GM21367 (cell line): ENCODE measurements around the gene NUP98.
"Not testable (repeated sequence)": the region's sequence is repeated elsewhere in the genome, so short reads cannot be mapped to it uniquely, and the experiment has no call there.

Experiments used
- ATAC-seq: cut with Tn5 transposase; IDR thresholded peaks from one replicate; pipeline ENCODE4 v1.9.1; 2021; ENCODE audit not compliant: unreplicated experiment

The NUP98 gene

GRCh38 chr11:3802011-3802790, 4.8 kb upstream of the NUP98 start:
- ATAC-seq = no peak

DNA sequence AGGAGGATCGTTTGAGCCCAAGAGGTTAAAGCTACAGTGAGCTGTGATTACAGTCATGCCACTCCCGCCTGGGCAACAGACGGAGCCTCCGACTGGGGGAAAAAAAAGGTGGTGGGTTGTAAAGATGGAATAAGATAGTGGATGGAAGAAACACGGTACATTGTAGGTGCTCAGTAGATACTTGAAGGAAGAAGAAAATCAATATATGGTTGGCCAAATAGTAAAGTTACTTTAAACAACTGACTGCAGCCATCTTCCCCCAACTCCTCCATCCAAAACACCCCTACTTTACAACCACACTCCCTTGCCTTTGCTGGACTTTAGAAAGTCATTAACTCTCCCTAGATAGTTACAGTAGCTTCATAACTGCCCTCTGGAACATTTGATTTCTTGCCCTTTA, 2.5 kb upstream of the NUP98 start:
- ATAC-seq = no peak

DNA sequence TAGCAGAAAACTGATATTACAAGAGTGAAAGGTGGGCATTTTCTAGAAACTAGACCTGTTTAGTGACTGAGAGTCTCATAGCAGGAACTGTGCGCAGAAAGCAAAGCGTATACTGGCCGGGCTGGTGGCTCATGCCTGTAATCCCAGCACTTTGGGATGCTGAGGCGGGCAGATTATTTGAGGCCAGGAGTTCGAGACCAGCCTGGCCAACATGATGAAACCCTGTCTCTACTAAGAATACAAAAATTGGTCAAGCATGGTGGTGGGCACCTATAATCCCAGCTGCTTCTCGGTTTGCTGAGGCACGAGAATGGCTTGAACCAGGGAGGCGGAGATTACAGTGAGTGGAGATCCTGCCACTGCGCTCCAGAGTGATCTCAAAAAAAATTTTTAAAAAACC, 1.8 kb upstream of the NUP98 start:
- no peak for ATAC-seq

DNA sequence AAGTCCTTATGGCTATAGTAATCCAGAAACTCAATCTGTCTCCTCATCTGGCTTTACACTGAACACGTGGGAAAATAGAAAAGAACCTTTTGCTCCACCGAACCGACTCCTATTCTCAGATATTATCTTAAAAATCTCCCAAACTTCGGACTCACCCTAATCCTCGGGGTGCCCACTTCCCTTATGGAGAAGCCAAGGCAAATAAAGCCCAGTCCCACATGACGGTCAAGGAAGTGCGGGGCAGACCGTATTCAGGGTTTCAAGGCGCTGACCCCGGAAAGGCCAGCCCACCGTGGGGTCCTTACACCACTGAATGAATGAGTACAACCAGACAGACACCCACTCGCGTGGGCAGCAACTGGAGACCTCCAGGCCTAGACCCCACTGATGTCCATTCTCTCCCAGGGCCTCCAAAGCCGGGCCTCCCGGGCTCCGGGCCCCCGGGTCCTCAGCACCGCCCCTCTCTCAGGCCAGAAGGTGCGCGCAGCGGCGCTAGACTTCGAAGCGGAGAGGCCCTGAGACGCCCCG, 489 bp downstream of the NUP98 start:
- peak; percentile 29 for ATAC-seq

GRCh38 chr11:3796346-3796745, 1.0 kb downstream of the NUP98 start:
- no peak for ATAC-seq

DNA sequence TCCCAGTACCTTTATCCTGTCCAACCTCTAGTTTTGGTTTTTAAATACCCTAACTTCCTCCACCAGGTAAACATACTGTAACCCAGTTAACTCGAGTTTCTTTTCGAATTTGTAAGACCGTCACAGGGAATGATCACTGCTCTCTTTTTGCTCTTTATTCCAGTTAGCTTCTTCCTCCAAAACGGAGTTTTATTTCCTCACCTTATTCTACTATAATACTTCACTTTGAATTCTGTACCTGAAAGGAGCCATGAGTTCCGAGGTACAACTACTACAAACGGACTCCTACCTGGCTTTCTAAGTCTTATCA, 1.4 kb downstream of the NUP98 start:
- ATAC-seq = no peak

GRCh38 chr11:3795131-3796001, 2.0 kb downstream of the NUP98 start:
- no peak for ATAC-seq

DNA sequence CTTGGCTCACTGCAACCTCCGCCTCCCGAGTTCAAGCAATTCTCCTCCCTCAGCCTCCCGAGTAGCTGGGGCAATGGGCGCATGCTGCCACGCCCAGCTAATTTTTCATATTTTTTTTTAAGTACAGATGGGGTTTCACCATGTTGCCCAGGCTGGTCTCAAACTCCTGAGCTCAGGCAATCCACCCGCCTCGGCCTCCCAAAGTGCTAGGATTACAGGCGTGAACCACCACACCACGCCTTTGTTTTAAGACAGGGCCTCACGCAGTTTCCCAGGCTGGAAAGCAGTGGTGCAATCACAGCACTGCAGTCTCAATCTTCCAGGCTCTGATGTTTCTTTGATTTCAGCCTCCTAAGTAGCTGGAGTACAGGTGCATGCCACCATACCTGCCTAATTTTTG, 3.0 kb downstream of the NUP98 start:
- not testable (repeated sequence) for ATAC-seq

- no peak for ATAC-seq
Measured at GRCh38 chr11:3786781-3787428, 10.4 kb downstream of the NUP98 start.

DNA sequence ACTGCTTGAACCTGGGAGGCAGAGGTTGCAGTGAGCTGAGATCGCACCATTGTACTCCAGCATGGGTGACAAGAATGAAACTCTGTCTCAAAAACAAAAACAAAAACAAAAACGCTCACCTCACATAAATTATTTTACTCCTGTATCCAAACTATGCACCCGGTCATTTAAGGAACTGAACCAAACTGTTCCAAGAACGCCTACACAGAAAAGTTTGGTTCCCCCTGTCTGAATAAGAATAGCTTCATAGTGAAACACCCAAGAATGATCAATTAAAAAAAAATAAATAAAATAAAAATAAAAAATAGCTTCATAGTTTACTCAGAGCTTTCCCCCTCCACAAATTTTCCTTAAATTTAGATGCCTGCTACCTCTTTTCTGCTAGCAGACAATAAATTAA, 13.7 kb downstream of the NUP98 start:
- ATAC-seq = no peak

GRCh38 chr11:3782963-3783362, 14.4 kb downstream of the NUP98 start:
- no peak for ATAC-seq

DNA sequence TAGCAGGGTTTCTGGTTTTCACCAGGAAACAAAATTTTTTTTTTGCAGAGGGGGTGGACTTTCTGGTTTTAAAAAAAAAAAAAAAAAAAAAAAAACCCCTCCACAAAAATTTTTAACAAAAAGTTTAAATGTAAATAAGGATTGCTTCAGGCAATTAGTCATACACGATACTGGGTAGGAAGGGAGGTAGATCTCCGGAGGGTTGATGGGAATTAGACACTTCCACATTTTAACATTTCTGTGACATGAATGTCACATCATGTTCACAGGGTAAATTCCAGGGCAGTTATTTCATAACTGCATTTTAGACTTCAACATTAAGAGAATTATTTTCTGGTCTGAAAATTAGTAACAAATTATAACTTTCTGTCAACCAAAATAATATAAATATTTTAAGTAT, 15.9 kb downstream of the NUP98 start:
- ATAC-seq = no peak

DNA sequence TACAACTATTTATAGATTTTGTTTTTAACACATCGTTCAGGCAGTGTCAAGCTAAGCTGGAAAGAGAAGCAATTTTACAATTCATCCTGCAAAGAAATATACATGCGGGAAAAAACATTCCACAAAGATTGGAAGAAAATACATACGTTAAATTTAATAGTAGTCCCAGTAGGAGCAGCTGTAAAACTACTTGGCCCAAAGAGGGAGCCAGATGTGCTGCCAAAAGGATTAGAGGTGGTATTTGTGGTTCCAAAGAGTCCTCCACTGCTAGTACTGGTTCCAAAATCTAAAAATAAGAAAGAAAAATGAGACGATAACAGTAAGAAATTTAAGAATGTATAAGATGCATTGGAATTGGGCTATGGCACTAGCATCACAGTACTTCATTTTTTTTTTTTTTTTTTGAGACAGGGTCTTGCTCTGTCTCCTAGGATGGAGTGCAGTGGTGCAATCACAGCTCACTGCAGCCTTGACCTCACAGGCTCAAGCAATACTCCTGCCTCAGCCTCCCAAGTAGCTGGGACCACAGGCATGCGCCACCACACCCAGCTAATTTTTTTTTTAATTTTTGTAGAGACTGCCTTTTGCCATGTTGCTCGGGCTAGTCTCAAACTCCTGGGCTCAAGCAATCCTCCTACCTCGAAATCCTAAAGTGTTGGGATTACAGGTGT, 21.5 kb downstream of the NUP98 start:
- ATAC-seq = no peak

- ATAC-seq = no peak
Measured at GRCh38 chr11:3773180-3773579, 24.2 kb downstream of the NUP98 start.

DNA sequence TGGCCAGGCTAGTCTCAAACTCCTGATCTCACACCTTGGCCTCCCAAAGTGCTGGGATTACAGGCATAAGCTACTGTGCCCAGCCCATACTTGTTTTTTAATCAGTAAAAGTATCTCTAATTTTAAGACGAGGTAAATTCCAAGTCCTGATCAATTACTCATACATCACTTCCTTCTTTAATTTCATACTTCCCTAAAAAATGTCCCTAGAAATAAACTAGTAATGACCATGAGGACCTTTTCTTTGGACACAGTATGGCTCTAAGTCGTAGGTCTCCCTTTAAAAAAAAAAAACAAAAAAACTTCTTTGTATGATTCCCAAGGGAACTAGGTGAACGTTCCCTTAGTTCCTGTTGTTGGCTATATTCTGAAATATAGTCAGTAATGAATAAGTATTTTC, 29.8 kb downstream of the NUP98 start:
- ATAC-seq = no peak

GRCh38 chr11:3766836-3767235, 30.5 kb downstream of the NUP98 start:
- not testable (repeated sequence) for ATAC-seq

- no peak for ATAC-seq
Measured at GRCh38 chr11:3764266-3764665, 33.1 kb downstream of the NUP98 start.

- ATAC-seq = no peak
Measured at GRCh38 chr11:3755151-3755550, 42.2 kb downstream of the NUP98 start.

DNA sequence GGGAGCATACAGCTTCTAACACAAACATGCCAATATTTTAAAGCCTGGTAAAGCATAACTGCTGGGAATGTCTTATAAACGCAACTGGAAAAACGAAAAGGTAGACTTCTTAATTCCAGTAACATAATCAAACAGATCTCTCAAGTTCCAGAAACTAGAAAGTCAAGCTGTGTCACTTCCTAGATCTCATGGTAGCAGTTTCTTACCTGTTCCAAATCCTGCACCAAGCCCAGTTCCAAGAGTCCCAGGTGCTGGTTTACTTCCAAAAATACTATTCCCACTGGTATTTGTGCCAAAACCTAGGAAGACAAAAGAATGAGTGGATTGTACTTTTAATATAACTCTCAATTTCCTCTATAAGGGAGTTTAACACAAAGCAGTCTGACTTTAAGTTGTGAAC, 44.2 kb downstream of the NUP98 start:
- ATAC-seq = no peak

GRCh38 chr11:3747704-3748103, 49.6 kb downstream of the NUP98 start:
- no peak for ATAC-seq

- ATAC-seq = no peak
Measured at GRCh38 chr11:3745161-3745560, 52.2 kb downstream of the NUP98 start.
